SK-N-SH treated with all-trans-retinoic acid at 6 μM for 48 hours (cell line): ENCODE results near the gene SP2.

Experiments
- ATAC-seq: fragments of 200-7000 bp; cut with Tn5 transposase; 3 replicates; pipeline ENCODE4 v1.9.1; 2020; ENCODE audit warnings: mild to moderate bottlenecking, moderate library complexity
- ARNTL ChIP-seq: fragments of 450-650 bp; formaldehyde crosslinking; IDR thresholded peaks from 2 replicates; pipeline ENCODE4 v1.5.0; 2020; ENCODE audit warnings: low read depth, mild to moderate bottlenecking, moderate library complexity, borderline replicate concordance
- BACH2 ChIP-seq: fragments of 250-450 bp; sonication (Bioruptor Pico); IDR thresholded peaks from 2 replicates; pipeline ENCODE4 v1.9.0; 2021; ENCODE audit warnings: mild to moderate bottlenecking, borderline replicate concordance
- CSDC2 ChIP-seq: fragments of 250-450 bp; sonication (Bioruptor Pico); IDR thresholded peaks from 2 replicates; pipeline ENCODE4 v1.5.0; 2020; ENCODE audit warnings: mild to moderate bottlenecking, moderate library complexity
- CSRNP3 ChIP-seq: fragments of 250-450 bp; sonication (Bioruptor Pico); IDR thresholded peaks from 2 replicates; pipeline ENCODE4 v1.5.1; 2021; ENCODE audit warnings: mild to moderate bottlenecking, moderate library complexity
- GLIS3 ChIP-seq: fragments of 250-450 bp; sonication (Bioruptor Pico); IDR thresholded peaks from 2 replicates; pipeline ENCODE4 v1.5.0; 2020; ENCODE audit warnings: mild to moderate bottlenecking, moderate library complexity
- ISL1 ChIP-seq: fragments of 250-450 bp; sonication (Bioruptor Pico); IDR thresholded peaks from 2 replicates; pipeline ENCODE4 v2.1.2; 2022; ENCODE audit warnings: mild to moderate bottlenecking, moderate library complexity
- OSR1 ChIP-seq: fragments of 250-450 bp; sonication (Bioruptor Pico); IDR thresholded peaks from 2 replicates; pipeline ENCODE4 v1.8.0; 2022; ENCODE audit warnings: moderate library complexity, mild to moderate bottlenecking, inconsistent platforms
- PATZ1 ChIP-seq: fragments of 250-450 bp; sonication (Bioruptor Pico); IDR thresholded peaks from 2 replicates; pipeline ENCODE4 v1.8.0; 2020; ENCODE audit warnings: mild to moderate bottlenecking, moderate library complexity, borderline replicate concordance
- POU6F1 ChIP-seq: fragments of 250-450 bp; sonication (Bioruptor Pico); IDR thresholded peaks from 2 replicates; pipeline ENCODE4 v1.8.0; 2021; ENCODE audit warnings: low read depth, mild to moderate bottlenecking, moderate library complexity, borderline replicate concordance
- PPARA ChIP-seq: fragments of 250-450 bp; sonication (Bioruptor Pico); IDR thresholded peaks from 2 replicates; pipeline ENCODE4 v1.5.0; 2020; ENCODE audit warnings: mild to moderate bottlenecking, borderline replicate concordance
- RARB ChIP-seq: fragments of 250-450 bp; sonication (Bioruptor Pico); IDR thresholded peaks from 2 replicates; pipeline ENCODE4 v1.8.0; 2021; ENCODE audit warnings: mild to moderate bottlenecking, moderate library complexity
- SNAI2 ChIP-seq: fragments of 250-450 bp; sonication (Bioruptor Pico); IDR thresholded peaks from 2 replicates; pipeline ENCODE4 v1.5.0; 2020; ENCODE audit warnings: mild to moderate bottlenecking, moderate library complexity
- TCF4 ChIP-seq: fragments of 250-450 bp; sonication (Bioruptor Pico); IDR thresholded peaks from 2 replicates; pipeline ENCODE4 v1.8.0; 2021; ENCODE audit warnings: mild to moderate bottlenecking, moderate library complexity, borderline replicate concordance
- TOX ChIP-seq: fragments of 250-450 bp; sonication (Bioruptor Pico); IDR thresholded peaks from 2 replicates; pipeline ENCODE4 v1.8.0; 2021; ENCODE audit warnings: mild to moderate bottlenecking, moderate library complexity, borderline replicate concordance
- TSHZ2 ChIP-seq: fragments of 250-450 bp; sonication (Bioruptor Pico); IDR thresholded peaks from 2 replicates; pipeline ENCODE4 v1.5.0; 2020; ENCODE audit warnings: mild to moderate bottlenecking, moderate library complexity
- ZC3H10 ChIP-seq: fragments of 250-450 bp; sonication (Bioruptor Pico); IDR thresholded peaks from 2 replicates; pipeline ENCODE4 v1.5.1; 2021; ENCODE audit warnings: mild to moderate bottlenecking, moderate library complexity
- ZFP30 ChIP-seq: fragments of 450-650 bp; formaldehyde crosslinking; IDR thresholded peaks from 2 replicates; pipeline ENCODE4 v1.5.0; 2022; ENCODE audit warnings: mild to moderate bottlenecking, moderate library complexity
- ZNF565 ChIP-seq: fragments of 450-650 bp; formaldehyde crosslinking; conservative IDR thresholded peaks from 2 replicates; pipeline ENCODE4 v1.5.0; 2020; ENCODE audit warnings: low read depth, mild to moderate bottlenecking, moderate library complexity
- ZNF8 ChIP-seq: fragments of 450-650 bp; formaldehyde crosslinking; IDR thresholded peaks from 2 replicates; pipeline ENCODE4 v1.5.0; 2020; ENCODE audit warnings: mild to moderate bottlenecking, moderate library complexity

The SP2 gene

GRCh38 chr17:47889734-47890529 is 6.1 kb upstream of the SP2 start:
- no peak for TF ChIP-seq ISL1 (CRISPR knock-in tag)
- TF ChIP-seq OSR1 = no peak
- no peak for TF ChIP-seq SNAI2
- no peak for TF ChIP-seq PATZ1 (CRISPR knock-in tag)
- TF ChIP-seq ZC3H10 = no peak
- TF ChIP-seq TCF4 (CRISPR knock-in tag) = no peak
- peak; percentile 41; the same call in 1 of the 2 replicates for TF ChIP-seq GLIS3

GRCh38 chr17:47891545-47892088 is 4.4 kb upstream of the SP2 start:
- TF ChIP-seq ZC3H10 (no peak), TSHZ2 (CRISPR knock-in tag) (no peak), POU6F1 (CRISPR knock-in tag) (no peak), PATZ1 (CRISPR knock-in tag) (no peak), CSDC2 (CRISPR knock-in tag) (no peak), TCF4 (CRISPR knock-in tag) (no peak), ISL1 (CRISPR knock-in tag) (no peak), CSRNP3 (no peak), PPARA (no peak), BACH2 (CRISPR knock-in tag) (no peak), ZNF565 (no peak)
- no peak for ATAC-seq

More at GRCh38 chr17:47889734-47890529, 6.1 kb upstream of the SP2 start:
- peak; percentile 99 for ATAC-seq

GRCh38 chr17:47894498-47895346 is 1.3 kb upstream of the SP2 start:
- no peak for ATAC-seq
- TF ChIP-seq CSRNP3 (no peak), RARB (CRISPR knock-in tag) (no peak), PATZ1 (CRISPR knock-in tag) (no peak), ZFP30 (CRISPR knock-in tag) (no peak), ZNF565 (no peak), POU6F1 (CRISPR knock-in tag) (no peak), ZC3H10 (no peak), TOX (CRISPR knock-in tag) (no peak), PPARA (no peak), ZNF8 (CRISPR knock-in tag) (no peak), ARNTL (no peak), CSDC2 (CRISPR knock-in tag) (no peak)
